ENCODE results near the gene CDC42EP3.
A peak's percentile ranks its signal among the peaks of the same experiment; 100 is the strongest.

Gene CDC42EP3

DNA sequence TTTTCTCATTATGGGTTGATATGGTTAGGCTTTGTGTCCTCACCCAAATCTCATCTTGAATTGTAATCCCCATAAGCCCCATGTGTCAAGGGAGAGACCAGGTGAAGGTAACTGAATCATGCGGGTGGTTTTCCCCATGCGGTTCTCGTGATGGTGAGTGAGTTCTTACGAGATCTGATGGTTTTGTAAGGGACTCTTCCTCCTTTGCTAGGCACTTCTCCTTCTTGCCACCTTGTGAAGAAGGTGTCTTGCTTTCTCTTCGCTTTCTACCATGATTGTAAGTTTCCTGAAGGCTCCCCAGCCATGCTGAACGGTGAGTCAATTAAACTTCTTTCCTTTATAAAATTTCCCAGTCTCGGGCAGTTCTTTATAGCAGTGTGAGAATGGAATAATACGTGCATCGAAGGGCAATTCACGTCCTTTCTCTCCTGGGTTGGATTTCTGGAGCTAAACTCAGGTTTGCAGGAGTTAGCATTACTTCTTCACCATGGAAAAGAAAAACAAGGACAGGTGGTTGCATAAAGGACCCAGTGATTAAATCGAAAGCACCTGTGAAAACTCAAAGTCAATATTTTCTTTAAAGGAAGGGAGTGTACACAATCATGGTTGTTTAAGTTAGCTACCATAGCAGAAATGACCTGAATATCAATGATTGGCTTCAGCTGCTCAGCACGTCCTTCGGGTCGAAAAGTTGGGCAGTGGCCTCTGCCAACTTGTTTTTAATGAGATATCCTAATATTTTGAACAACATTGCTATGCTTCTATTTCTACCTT is 54.1 kb downstream of the CDC42EP3 start:
- DNase-seq = no peak

- DNase-seq = no peak
Measured at GRCh38 chr2:37616677-37617005, 54.8 kb downstream of the CDC42EP3 start.

GRCh38 chr2:37615804-37616676 is 55.4 kb downstream of the CDC42EP3 start:
- peak in 4 of 14 donors; percentile 2 to 11 (median 8) for DNase-seq

DNA sequence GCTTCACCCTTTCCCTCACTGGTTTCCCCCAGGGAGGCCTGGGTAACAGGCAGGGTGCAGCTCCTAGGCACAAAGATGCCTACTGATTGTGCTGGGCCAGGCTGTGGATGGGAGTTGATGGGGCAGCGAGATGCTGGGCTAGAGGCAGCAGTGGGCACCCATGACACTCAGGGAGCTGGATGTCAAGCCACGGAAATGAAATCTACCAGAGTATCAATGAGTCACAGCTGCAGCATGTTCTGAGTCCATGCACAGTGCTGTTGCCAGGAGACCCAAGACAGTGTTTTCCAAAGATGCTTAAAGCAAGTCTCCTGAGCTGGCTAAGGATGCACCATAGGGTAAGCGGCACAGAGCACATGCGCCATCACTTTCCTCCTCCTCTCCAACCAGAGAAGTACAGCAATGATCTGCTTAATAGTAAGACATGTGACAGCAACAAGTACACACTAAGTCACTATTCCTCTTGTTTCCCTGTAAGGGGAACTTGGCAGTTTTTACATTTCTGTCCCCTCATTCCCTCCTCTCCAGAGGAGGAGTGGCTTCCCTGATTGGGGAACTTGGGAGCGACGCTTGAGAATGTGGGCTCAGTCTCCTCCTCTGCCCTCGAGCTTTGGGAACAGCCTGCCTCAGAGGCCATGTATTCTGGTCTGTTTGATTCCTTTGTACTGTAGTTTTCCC is 57.2 kb downstream of the CDC42EP3 start:
- no peak for DNase-seq

- no peak for DNase-seq
Measured at GRCh38 chr2:37612382-37612781, 59.1 kb downstream of the CDC42EP3 start.

GRCh38 chr2:37610638-37611289 is 60.7 kb downstream of the CDC42EP3 start:
- no peak for DNase-seq

GRCh38 chr2:37609782-37610181 is 61.7 kb downstream of the CDC42EP3 start:
- DNase-seq = no peak

DNA sequence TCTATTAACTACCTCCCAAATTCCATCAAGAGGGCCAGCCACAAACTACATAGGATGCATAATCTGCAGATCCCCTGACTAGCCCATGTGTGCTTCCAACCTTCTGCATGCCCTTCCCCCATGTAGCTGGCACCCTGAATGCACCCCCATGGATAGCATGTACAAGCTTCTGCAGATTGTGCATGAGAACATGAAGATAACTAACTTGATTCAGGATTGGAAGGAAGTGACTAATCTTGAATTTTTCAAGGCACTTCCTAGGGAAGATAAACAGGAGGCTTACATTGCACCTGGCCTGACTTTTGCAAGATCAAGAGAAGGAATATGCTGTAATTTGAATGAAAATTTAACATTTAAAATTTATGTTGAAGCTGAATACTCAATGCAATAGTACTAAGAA is 66.7 kb downstream of the CDC42EP3 start:
- DNase-seq = no peak

DNA sequence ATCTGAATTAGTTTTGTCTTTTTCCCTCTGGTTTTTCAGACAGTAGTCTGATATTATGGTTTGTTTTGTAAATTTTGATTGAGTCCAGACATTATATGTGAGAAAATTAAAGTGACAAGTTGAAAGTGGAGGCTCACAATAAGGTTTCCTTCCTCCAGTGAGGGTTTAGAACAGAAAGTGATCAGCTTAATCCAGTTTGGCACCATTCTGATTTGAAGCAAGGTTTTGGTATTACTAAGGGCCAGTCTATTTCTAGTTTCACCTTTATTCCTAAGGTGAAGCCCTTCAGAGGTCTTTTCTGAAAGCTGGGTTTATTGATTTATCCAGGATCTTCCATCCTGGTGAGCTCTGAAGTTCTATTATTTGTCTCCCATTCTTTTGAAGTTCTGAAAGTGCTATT is 68.7 kb downstream of the CDC42EP3 start:
- DNase-seq = no peak

DNA sequence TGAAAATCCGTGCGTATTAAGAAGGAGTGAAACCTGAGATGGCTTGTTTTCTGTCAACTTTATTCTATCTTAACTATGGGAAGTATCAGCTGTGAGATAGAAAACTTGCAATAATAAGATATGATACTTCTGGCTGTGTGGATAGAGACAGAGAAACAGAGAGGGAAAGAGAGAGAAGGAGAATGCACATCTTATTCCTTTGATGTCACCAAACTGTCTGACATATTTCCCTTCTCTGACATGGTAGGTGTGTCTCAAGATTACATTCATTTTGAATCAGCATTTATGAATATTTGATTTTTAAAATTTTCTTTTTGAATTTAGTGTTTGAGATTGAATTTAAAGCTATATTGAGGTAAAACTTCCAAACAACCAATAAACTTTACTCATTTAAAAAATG is 69.4 kb downstream of the CDC42EP3 start:
- DNase-seq = no peak

- DNase-seq = no peak
Measured at GRCh38 chr2:37601569-37601968, 69.9 kb downstream of the CDC42EP3 start.

GRCh38 chr2:37600735-37601134 is 70.7 kb downstream of the CDC42EP3 start:
- DNase-seq = no peak

GRCh38 chr2:37599688-37600525 is 71.5 kb downstream of the CDC42EP3 start:
- DNase-seq = no peak

GRCh38 chr2:37593694-37594093 is 77.7 kb downstream of the CDC42EP3 start:
- DNase-seq = no peak

GRCh38 chr2:37593024-37593423 is 78.4 kb downstream of the CDC42EP3 start:
- DNase-seq = no peak
